GM12874 (cell line): ENCODE results near the gene CP.

ENCODE experiments used
- CTCF ChIP-seq: IDR thresholded peaks from 2 replicates; pipeline ENCODE4 v1.5.1; 2011; ENCODE audit warnings: low read depth, mild to moderate bottlenecking, control low read depth, low read length, moderate library complexity; ENCODE audit not compliant: insufficient read depth

The CP gene

GRCh38 chr3:149195221-149195620, 26.4 kb downstream of the CP start:
- TF ChIP-seq CTCF: no peak

DNA sequence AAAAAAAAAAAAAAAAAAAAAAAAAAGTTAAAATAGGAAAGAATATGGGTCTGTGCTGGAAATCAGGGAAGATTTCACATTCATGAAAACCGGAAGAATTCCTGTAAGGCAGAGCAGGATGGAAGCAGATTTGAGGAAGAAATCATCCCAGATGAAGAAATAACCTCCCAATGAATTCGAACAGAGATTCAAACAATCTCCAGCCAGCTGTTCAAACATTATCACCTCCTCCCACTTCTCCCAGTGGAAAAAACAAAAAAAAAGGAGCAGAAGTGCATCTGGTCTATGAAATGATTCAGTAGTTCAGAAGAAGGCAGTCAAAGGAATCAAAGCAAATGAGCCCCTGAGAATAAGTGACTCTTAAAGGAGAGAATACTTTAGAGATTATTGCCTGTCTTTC, 33.1 kb downstream of the CP start:
- TF ChIP-seq CTCF: no peak

DNA sequence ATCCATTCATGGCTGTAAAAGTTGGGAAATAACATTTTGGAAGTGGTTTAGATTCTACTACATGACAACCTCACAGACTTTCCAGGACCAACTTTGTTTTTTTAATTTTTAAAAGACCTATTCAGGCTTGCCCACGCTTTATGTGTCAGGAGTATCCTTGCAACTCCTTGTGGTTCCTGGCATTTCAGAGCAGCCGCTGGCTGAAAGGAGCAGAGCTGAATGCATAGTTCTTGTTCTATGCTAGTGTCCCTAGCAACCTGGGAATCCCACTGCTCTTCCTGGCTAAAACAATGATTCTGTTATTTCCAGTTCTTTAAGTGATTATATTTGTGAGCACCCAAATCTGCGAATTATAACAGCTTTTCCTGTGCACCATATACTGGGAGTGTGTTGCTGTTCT, 34.9 kb downstream of the CP start:
- no peak for TF ChIP-seq CTCF

GRCh38 chr3:149186219-149186618, 35.4 kb downstream of the CP start:
- TF ChIP-seq CTCF: no peak

DNA sequence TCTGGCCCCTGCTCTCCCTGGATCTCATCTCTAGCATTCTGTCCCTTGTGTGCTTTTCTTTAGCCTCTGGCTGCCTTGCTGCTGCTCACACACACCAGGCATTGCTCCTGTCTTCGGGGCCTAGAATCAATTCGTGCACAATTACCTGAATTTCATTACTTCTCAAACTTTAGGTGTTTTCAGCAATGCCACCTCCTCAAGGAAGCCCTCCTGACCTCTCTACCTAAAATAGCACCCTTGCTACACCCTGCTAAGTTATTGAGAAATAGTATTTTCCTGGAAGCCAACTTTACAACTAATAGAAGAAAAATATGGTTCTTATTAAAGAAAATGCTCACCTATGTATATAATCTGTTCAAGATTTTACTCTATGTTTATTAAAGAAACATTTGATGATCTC, 40.4 kb downstream of the CP start:
- TF ChIP-seq CTCF: no peak

- TF ChIP-seq CTCF: no peak
Measured at GRCh38 chr3:149180057-149180573, 41.5 kb downstream of the CP start.

- no peak for TF ChIP-seq CTCF
Measured at GRCh38 chr3:149179220-149179619, 42.4 kb downstream of the CP start.

DNA sequence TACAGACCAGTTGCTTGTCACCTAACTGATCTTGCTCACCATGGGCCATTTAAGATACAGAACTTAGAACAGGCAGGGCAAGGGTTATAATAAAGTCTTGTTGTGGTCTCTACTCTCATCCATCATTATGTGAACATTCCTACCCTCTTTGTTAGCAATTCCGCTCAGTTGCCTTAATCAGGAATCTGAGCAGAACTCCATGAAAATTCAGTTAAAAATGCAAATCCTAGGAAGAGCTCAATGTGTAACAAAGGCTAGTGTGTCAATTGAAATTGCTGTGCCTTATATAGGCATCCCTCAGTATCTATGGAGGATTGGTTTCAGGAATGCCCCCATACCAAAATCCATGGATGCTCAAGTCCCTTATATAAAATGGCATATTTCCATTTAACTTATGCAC, 44.5 kb downstream of the CP start:
- TF ChIP-seq CTCF: no peak
